GM19328 (cell line): ENCODE results near the gene XAB2.
A peak's percentile ranks its signal among the peaks of the same experiment; 100 is the strongest.

ENCODE experiments used
- ATAC-seq: cut with Tn5 transposase; IDR thresholded peaks from one replicate; pipeline ENCODE4 v1.9.1; 2021; ENCODE audit warnings: mild to moderate bottlenecking, moderate library complexity; ENCODE audit not compliant: unreplicated experiment

XAB2 gene

GRCh38 chr19:7629347-7630054, at the start of gene XAB2, which contains the start of gene PET100:
Gene XAB2, minus strand, starts transcription at chr19:7629545. Its CDS starts 18 bp downstream, at chr19:7629527.
Gene PET100, plus strand, starts transcription at chr19:7629793. Its CDS starts 41 bp downstream, at chr19:7629834.
- ATAC-seq, result peak; percentile 92

- no peak for ATAC-seq
These were observed 48.4 kb upstream of the XAB2 start for GRCh38 chr19:7677669-7678311.

GRCh38 chr19:7676854-7677253, 47.5 kb upstream of the XAB2 start, which contains the start of gene MCEMP1:
Gene MCEMP1, plus strand, starts transcription at chr19:7677090. Its CDS starts 31 bp downstream, at chr19:7677121.
- ATAC-seq, result no peak

DNA sequence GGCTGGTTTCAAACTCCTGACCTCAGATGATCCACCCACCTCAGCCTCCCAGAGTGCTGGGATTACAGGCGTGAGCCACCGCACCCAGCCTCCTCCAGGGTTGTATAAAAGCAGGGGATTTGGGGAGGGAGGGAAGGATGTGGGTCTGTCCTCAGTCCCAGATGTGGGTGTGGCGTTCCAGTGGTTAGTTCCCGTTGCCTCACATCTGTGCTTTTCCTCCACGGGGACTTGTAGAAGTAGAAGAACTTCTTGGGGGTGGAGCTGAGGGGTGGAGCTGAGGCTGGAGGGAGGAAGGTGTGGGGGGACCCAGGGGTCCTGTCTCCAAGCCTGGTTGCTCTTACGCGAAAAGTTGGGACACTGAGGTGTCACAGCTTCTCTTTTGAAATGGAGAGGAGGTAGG, 47.0 kb upstream of the XAB2 start:
- no peak for ATAC-seq

DNA sequence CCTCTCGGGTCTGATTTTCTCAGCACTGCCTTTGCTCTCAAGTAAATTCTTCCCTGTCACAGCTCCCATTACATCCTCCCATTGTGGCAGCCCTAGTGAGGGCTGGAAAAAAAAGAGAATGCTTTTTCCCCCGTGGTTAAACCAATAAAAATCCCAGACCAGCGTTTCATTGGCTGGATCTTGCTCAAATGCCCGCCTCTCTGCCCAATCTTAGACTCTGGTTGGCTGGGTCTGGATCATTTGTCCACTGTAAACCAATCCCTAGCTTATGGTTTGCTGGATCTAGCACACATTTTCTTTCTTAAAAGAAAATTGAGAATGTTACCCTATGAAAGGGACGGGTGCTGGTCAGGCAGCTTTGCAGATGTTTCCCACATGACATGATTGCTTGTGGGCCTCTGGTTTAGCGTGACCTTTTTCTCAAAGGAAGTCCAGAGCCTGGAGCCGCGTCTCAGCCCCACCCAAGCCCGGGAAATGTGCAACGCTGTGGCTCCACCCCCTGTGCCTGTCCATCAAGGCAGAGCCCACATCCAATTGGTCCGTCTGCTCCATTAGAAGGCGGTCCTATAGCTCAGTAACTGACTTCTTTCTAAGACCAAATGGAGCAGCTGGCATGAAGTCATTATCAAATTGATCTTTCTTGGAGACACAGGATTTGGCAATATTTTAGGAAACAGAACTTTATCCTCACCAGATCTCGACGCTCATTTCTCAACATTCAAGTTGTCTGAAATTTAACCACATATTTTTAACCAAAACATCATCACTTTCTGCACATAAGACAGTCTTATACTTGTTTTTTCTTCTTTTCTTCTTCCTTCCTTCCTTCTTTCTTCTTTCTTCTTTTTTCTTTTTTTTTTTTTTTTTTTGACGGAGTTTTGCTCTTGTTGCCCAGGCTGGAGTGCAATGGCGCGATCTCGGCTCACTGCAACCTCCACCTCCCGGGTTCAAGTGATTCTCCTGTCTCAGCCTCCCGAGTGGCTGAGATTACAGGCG, 45.0 kb upstream of the XAB2 start:
- no peak for ATAC-seq

GRCh38 chr19:7672522-7672921, 43.2 kb upstream of the XAB2 start:
- ATAC-seq, result no peak

DNA sequence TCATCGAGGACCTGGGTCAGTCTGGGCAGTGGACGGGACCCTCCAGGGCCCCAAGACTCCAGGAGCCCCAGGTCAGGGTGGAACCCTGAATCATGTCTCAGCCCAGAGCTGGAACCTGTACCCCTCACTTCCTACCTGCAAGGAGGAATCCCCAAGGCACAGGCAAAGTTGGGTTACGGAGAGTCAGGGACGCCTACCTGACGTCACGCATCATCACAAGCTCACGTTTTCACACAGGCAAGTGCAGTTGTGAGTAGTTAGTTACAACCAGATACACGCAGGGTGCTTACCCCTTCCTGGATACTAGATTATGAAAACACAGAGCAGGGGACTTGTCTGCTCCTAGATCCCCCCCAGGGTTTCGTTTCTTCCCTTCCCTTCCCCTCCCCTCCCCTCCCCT, 41.4 kb upstream of the XAB2 start:
- no peak for ATAC-seq

GRCh38 chr19:7670150-7670783, 40.9 kb upstream of the XAB2 start:
- ATAC-seq, result no peak

DNA sequence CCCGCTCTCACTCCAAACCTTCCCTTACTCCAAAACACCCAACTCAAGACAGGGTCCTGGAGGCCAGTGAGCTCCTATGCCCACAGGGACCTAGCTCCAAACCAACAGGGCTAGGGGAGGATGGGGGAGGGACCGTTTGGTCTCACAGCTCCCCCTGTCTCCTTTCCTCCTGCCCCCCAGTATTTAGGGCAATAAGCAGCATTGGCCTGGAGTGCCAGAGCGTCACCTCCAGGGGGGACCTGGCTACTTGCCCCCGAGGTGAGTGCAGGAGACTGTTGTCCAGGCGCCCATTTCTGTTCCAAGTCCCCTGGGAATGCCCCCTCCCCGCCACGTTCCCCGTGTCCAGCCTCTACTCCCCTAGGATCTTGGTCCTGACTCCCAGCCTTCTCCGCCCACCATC, 40.3 kb upstream of the XAB2 start:
- ATAC-seq, result no peak

DNA sequence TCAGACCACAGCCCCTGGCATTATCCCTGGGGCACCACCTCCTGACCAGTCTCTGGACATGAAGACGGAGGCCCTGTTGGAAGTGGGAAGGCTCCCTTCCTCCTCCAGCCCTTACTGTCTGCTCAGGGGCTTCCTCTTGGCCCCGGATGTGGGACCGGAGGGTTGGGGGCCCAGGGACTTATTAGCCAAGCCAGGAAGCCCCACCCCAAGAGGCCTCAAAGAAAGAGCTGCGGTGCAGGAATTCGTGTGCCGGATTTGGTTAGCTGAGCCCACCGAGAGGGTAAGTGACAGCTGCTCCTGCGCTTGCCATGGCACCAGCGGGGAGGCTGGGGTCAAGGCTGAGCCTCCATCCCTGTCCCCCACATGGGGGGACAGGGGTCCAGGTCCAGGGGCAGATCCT, 39.5 kb upstream of the XAB2 start, which contains the start of gene RETN:
Gene RETN, plus strand, starts transcription at position 208 of the 400 bp plus-strand sequence. CDS start 278 bp downstream, outside the sequence.
- ATAC-seq, result no peak

DNA sequence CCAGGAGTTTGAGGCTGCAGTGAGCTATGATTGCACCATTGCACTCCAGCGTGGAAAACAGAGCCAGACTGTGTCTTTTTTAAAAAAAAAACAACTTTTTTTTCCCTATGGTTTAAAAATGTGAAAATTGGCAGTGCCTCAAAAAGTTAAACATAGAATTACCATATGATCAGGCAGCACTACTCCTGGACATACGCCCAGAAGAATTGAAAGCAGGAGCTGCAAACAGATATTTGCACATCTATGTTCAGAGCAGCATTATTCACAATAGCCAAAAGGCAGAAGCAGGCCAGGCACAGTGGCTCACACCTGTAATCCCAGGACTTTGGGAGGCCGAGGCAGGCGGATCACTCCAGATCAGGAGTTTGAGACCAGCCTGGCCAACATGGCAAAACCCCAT, 35.7 kb upstream of the XAB2 start:
- ATAC-seq, result no peak

DNA sequence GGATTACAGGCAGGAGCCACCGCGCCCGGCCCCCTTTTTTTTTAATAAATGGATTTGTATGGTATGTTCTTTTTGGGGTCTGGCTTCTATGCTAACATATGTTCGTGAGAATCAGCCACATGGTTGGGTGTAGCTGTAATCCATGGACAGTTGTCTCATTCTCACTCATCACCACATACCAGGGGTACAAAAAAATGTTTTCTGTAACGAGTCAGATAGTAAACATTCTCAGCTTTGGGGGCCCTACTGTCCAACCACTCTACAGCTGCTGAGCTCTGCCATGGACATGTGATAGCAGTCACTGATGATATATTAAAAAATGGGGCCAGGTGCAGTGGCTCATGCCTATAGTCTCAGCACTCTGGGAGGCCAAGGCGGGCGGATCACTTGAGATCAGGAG, 34.4 kb upstream of the XAB2 start:
- ATAC-seq, result no peak

DNA sequence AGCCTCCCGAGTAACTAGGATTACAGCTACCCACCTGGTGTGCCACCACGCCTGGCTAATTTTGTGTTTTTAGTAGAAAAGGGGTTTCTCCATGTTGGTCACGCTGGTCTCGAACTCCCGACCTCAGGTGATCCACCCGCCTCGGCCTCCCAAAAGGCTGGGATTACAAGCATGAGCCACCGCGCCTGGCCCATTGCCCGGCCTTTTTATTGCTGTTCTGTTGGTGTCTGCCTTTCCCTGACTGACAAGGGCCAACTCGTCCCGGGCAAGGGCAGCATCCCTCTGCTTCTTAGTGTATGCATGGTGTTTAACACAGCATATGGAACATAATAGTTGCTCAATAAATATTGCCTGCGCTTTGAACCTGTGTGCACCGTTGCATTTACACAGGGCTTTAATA, 33.3 kb upstream of the XAB2 start:
- no peak for ATAC-seq

DNA sequence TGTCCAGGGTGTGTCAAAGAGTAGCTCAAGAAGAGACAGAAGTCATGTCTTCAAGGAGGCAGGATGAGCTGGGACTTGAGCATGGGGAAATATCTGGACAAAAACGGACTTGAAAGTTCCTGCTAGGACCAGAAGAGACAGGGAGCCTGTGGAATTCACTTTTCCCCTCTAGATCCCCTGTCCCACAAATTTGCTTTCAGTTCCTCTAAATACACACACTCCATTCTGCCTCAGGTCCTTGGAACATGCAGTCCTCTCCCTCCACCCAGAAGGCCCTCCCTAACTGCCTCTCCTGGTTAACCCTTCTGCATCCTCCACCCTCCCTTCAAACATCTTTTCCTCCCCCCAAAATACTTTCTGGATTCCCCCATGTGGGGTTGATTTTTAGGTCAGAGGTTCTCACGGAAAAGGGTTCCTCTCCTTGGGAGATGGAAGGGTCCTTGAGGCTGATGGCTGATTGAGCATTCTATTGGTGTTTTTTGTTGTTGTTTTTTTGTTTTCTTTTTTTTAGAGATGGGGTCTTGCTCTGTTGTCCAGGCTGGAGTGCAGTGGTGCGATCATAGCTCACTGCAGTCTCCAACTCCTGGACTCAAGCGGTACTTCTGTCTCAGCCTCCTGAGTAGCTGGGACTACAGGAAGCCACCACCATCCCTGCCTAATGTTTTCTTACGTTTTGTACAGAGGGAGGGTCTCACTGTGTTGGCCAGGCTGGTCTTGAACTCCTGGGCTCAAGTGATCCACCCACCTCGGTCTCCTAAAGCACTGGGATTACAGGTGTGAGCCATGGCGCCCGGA, 32.6 kb upstream of the XAB2 start:
- no peak for ATAC-seq

DNA sequence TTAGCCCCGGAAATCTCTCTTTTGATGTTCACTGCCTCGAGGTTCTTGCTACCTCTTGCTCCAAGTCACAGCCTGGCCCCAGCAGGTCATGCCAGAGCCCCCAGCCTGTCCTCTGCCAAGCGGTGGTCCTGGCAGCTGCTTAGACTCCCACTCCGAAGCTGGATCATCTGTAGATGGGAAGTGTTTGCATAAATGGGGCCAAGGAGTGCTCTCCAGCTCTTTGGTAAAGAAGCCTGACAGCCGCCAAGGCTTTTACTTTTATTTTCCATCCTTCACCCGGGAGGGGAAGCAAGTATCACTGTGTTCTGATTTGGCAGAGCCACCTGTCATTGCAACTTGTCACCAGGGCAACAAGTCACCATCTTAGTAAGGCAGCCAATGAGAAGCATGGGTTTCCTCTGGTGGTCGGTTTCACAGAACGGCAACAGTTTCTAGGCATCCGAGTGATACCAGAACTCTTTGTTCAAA, 28.9 kb upstream of the XAB2 start:
- ATAC-seq, result peak; percentile 73

DNA sequence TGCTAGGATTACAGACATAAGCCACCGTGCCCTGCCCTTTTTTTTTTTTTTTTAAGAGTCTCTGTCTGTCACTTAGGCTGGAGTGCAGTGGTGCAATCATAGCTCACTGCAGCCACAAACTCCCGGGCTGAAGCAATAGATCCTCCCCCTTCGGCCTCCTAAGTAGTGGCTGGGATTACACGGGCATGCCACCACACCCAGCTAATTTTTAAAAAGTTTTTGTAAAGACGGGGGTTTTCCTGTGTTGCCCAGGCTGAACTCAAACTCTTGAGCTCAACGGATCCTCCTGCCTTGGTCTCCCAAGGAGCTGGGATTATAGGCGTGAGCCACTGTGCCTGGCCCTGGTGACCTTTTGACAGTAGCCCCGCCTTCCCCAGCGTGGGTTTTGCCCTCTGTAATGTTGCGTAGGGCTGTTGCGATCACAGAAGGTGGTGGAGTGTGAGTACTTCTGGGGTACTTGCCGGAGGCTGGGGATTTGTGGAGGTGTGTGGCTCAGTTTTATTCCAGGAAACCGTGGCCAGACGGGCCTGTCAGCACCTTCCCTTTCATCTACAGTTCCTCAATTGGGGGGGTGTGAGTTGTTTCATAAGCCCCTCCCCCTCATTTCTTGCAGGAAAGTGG, 27.9 kb upstream of the XAB2 start:
- no peak for ATAC-seq

GRCh38 chr19:7655581-7655980, 26.2 kb upstream of the XAB2 start:
- ATAC-seq, result no peak

DNA sequence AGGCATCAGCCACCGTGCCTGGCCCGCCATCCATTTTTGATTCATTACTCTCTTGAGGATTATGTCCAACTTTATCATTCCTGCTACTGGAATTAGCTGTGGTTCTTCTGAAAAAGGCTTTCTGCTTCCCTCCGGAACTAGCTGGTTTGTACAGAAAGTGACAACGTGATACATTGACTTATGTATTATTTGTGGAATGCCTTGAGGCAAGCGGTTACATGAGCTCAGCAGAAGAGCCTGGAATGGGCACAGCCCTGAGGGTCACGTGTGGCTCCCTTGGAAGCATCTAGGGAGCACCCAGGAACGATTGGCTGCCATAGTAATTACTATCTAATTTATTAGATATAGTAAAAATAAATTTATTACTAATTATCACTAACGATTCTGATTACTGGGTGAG, 25.1 kb upstream of the XAB2 start:
- ATAC-seq, result no peak

- no peak for ATAC-seq
These were observed 22.8 kb upstream of the XAB2 start for GRCh38 chr19:7652061-7652641.
